ENCODE data around the gene DOK3.

Gene DOK3

DNA sequence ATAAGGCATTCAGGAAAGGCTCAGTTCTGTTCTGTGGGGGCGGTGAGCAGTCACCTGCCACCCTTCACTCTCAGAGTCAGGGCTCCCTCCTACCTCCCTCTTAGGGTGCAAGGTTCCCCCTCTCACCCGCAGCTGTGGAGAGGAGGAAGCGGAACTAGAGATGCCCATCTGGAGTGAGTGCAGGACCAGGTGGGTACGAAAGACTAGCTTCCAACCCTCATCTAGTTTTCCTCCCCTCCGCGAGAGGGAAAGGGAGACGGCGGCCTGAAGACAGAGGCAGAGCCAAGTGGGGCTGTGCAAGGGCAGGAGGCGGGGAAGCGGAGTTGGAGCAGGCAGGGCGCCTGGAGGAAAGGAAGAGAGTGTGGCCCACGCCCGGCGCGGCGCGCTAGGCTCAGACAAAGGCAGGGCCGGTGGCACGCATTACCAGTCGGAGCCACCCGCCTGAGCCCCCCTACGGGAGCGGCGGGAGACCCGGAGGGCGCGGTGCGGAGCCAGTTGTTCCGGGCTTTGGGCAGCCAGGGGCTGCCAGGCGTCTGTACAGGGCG lies 55.7 kb downstream of the DOK3 start:
- peak in 32 of 56 donors; percentile 25 to 74 (median 58) for DNase-seq

- peak in 39 of 56 donors; percentile 13 to 82 (median 47) for DNase-seq
Observed at GRCh38 chr5:177452688-177453638, 56.7 kb downstream of the DOK3 start.

All from nucleus accumbens (tissue), 56 donors.